Panc1 (cell line): ENCODE data around the gene FKBP2.

Experiments used
- POLR2AphosphoS5 ChIP-seq: IDR thresholded peaks from 2 replicates; pipeline ENCODE4 v1.6.1; 2012; ENCODE audit warnings: mild to moderate bottlenecking, low read depth, low read length, moderate library complexity
- SIN3A ChIP-seq: IDR thresholded peaks from 2 replicates; pipeline ENCODE4 v1.6.1; 2012; ENCODE audit warnings: low read depth, mild to moderate bottlenecking, low read length, moderate library complexity, borderline replicate concordance; ENCODE audit not compliant: insufficient read depth
- TF ChIP-seq, protein P1 (sequence below): fragments of 450-650 bp; IDR thresholded peaks from 2 replicates; pipeline ENCODE4 v1.5.1; 2017; ENCODE audit warnings: mild to moderate bottlenecking

DNA sequence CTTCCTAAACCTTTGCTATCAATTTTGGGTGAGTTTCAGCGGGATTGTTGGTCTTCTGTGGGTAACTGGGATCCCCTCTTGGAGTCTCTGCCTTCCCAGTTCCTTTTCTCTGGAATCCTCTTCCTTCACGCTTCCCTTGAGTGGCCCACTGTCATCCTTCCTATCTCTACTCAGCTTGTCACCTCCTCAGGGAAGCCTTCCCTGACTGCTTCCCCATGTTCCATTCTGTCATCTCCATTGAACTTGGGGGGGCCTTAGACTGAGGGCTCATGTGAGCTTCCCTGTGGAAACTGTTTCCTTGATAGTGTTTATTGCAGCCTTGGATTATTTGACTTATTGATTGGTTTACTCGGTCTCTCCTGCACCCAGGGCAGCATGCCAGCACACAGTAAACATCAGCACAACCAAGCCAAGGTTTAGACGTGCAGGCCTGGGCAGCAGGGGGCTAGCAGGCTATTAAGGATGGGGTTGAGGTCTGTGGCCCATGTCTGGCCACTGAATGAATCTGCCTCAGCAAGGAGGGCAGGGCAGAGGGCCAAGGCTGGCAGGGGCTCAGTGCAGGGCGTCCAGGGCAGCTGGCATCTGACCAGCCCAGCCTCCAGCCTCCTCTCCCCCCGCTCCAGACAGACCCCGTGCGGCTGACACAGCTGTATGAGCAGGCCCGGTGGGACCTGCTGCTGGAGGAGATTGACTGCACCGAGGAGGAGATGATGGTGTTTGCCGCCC, 22.1 kb upstream of the FKBP2 start:
- TF ChIP-seq, protein P1, sequence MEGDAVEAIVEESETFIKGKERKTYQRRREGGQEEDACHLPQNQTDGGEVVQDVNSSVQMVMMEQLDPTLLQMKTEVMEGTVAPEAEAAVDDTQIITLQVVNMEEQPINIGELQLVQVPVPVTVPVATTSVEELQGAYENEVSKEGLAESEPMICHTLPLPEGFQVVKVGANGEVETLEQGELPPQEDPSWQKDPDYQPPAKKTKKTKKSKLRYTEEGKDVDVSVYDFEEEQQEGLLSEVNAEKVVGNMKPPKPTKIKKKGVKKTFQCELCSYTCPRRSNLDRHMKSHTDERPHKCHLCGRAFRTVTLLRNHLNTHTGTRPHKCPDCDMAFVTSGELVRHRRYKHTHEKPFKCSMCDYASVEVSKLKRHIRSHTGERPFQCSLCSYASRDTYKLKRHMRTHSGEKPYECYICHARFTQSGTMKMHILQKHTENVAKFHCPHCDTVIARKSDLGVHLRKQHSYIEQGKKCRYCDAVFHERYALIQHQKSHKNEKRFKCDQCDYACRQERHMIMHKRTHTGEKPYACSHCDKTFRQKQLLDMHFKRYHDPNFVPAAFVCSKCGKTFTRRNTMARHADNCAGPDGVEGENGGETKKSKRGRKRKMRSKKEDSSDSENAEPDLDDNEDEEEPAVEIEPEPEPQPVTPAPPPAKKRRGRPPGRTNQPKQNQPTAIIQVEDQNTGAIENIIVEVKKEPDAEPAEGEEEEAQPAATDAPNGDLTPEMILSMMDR, result no peak
- TF ChIP-seq POLR2AphosphoS5 (no peak), SIN3A (no peak)
